HuH-7 (cell line): Measurements from ENCODE around the gene NIPSNAP2.
"Not testable (repeated sequence)": the region's sequence is repeated elsewhere in the genome, so short reads cannot be mapped to it uniquely, and the experiment has no call there.

Source experiments
- DNase-seq: peaks from one replicate; pipeline ENCODE4 v3.0.0; 2011; ENCODE audit warnings: low spot score

NIPSNAP2 gene

DNA sequence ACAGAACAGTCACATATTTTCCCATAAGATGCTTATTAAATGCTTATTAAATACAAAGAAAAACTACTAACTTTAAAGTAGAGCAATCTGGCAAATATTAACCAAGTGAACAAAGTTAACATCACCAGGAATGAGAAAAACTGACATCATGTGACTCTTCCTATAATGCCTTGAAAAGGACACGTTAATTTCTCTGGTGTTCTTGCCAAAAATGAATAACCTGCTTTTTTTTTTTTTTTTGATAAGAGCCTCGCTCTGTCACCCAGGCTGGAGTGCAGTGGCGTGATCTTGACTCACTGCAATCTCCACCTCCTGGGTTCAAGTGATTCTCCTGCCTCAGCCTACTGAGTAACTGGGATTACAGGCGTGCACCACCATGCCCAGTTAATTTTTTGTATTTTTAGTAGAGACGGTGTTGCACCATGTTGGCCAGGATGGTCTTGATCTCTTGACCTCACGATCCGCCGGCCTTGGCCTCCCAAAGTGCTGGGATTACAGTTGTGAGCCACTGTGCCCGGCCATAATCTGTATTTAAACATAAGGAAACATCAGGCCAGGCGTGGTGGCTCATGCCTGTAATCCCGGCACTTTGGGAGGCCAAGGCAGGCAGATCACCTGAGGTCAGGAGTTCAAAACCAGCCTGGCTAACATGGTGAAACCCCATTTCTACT is 83.2 kb downstream of the NIPSNAP2 start:
- DNase-seq = not testable (repeated sequence)

DNA sequence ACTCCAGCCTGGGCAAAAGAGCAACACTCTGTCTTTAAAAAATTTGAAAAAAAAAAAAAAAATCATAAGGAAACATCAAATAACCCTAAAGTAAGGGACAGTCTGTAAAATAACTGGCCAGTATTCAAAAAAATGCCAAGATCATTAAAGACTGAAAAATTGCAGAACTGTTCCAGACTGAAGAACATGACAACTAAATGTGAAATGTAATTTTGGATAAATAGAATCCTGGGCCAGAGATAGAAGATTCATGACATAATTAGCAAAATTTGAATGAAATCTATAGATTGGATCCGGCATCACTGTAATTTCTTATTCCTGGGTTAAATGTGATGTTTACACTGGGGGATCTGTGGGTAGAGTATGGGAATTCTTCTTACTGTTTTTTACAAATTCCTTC is 83.9 kb downstream of the NIPSNAP2 start:
- DNase-seq = no peak

DNA sequence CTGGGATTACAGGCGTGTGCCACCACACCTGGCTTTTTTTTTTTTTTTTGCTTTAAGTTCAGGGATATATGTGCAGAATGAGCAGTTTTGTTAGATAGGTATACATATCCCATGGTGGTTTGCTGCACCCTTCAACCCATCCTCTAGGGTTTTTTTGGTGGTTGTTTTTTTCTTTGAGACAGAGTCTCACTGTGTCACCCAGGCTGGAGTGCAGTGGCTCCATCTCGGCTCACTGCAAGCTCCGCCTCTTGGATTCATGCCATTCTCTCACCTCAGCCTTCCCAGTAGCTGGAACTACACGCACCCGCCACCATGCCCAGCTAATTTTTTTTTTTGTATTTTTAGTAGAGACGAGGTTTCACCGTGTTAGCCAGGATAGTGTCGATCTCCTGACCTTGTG is 84.4 kb downstream of the NIPSNAP2 start:
- DNase-seq = not testable (repeated sequence)
